NCI-H2029 treated with DMSO at 0.1 percent for 48 hours (cell line): Measurements from ENCODE around the gene SCCPDH.
A peak's percentile ranks its signal among the peaks of the same experiment; 100 is the strongest.

Experiments
- DNase-seq: peaks from one replicate; lab custom pipeline; 2025; lab: John Stamatoyannopoulos, UW

Gene SCCPDH

GRCh38 chr1:246786606-246787238 is 62.5 kb downstream of the SCCPDH start:
- peak; percentile 16 for DNase-seq

- DNase-seq: no peak
Observed at GRCh38 chr1:246787781-246788513, 63.7 kb downstream of the SCCPDH start.

GRCh38 chr1:246788895-246789338 is 64.7 kb downstream of the SCCPDH start:
- no peak for DNase-seq

- no peak for DNase-seq
Observed at GRCh38 chr1:246789454-246790339, 65.5 kb downstream of the SCCPDH start.

GRCh38 chr1:246790364-246790763 is 66.2 kb downstream of the SCCPDH start:
- DNase-seq: no peak

- no peak for DNase-seq
Observed at GRCh38 chr1:246790833-246791232, 66.6 kb downstream of the SCCPDH start.

- DNase-seq: no peak
Observed at GRCh38 chr1:246791303-246791918, 67.2 kb downstream of the SCCPDH start.

- DNase-seq: no peak
Observed at GRCh38 chr1:246792603-246793002, 68.4 kb downstream of the SCCPDH start.

- DNase-seq: no peak
Observed at GRCh38 chr1:246793356-246793896, 69.2 kb downstream of the SCCPDH start.

- no peak for DNase-seq
Observed at GRCh38 chr1:246794048-246794827, 70.0 kb downstream of the SCCPDH start.

GRCh38 chr1:246794828-246795671 is 70.8 kb downstream of the SCCPDH start:
- peak; percentile 55 for DNase-seq

GRCh38 chr1:246795906-246796694 is 71.9 kb downstream of the SCCPDH start:
- peak; percentile 16 for DNase-seq

GRCh38 chr1:246797157-246797556 is 72.9 kb downstream of the SCCPDH start:
- DNase-seq: no peak

- no peak for DNase-seq
Observed at GRCh38 chr1:246797597-246797996, 73.4 kb downstream of the SCCPDH start.

- DNase-seq: no peak
Observed at GRCh38 chr1:246798107-246798506, 73.9 kb downstream of the SCCPDH start.

GRCh38 chr1:246798606-246799496 is 74.6 kb downstream of the SCCPDH start:
- no peak for DNase-seq

GRCh38 chr1:246800356-246800755 is 76.1 kb downstream of the SCCPDH start:
- DNase-seq: no peak

- no peak for DNase-seq
Observed at GRCh38 chr1:246800756-246801155, 76.5 kb downstream of the SCCPDH start.
